Femur (tissue), 1 donor: ENCODE data around the gene CYP21A2.

ENCODE experiments used
- DNase-seq: peaks from one replicate; pipeline ENCODE4 v3.0.0-alpha.2; 2017

Gene CYP21A2

GRCh38 chr6:32084780-32085179, 46.6 kb downstream of the CYP21A2 start:
- no peak for DNase-seq

GRCh38 chr6:32085759-32086459, 47.7 kb downstream of the CYP21A2 start:
- no peak for DNase-seq

GRCh38 chr6:32086661-32087573, 48.7 kb downstream of the CYP21A2 start:
- no peak for DNase-seq

GRCh38 chr6:32087574-32088486, 49.6 kb downstream of the CYP21A2 start:
- DNase-seq, result peak; percentile 88

- DNase-seq, result no peak
Observed at GRCh38 chr6:32088487-32089049, 50.4 kb downstream of the CYP21A2 start.

GRCh38 chr6:32089082-32089828, 51.0 kb downstream of the CYP21A2 start:
- no peak for DNase-seq
